Measurements from ENCODE around the gene PSMB3.
A peak's percentile ranks its signal among the peaks of the same experiment; 100 is the strongest.

PSMB3 gene

DNA sequence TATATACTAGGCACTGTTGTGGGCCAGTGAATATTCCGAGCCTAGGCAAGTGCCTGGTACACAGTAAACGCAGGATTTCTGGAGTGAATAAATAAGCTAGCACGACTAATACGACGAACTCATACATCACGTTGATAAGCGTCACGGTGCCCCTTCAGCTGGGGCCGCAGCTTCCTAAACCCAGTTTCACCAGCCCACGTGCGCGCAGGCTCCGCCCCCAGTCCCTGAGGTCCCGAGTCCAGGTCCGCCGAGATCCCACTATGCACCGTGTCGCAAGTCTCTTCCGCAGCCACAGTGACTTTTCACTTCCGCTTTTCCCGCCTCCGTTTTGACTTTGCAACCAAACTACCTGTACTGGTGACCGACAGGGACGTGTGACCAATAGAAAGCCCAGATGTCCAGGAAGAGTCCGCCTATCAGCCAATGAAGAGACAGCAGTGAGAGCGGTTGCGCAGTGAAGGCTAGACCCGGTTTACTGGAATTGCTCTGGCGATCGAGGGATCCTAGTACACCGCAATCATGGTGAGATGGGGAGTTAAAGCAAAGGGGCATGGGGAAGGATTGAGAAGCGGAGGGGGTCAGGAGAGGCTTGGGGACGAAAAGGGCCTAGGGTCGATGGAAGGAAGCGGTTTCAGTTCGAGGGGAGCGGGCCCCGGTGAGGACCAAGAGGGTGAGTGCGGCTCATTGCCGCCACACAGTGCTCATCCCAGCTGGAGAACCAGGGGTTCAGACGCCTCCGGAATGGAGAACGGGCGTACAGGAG is at the start of gene PSMB3:
PSMB3 (plus strand) TSS at position 434 of the 763 bp plus-strand sequence; CDS start at position 520, 86 bp downstream.
- peak; percentile 99 for DNase-seq

DNA sequence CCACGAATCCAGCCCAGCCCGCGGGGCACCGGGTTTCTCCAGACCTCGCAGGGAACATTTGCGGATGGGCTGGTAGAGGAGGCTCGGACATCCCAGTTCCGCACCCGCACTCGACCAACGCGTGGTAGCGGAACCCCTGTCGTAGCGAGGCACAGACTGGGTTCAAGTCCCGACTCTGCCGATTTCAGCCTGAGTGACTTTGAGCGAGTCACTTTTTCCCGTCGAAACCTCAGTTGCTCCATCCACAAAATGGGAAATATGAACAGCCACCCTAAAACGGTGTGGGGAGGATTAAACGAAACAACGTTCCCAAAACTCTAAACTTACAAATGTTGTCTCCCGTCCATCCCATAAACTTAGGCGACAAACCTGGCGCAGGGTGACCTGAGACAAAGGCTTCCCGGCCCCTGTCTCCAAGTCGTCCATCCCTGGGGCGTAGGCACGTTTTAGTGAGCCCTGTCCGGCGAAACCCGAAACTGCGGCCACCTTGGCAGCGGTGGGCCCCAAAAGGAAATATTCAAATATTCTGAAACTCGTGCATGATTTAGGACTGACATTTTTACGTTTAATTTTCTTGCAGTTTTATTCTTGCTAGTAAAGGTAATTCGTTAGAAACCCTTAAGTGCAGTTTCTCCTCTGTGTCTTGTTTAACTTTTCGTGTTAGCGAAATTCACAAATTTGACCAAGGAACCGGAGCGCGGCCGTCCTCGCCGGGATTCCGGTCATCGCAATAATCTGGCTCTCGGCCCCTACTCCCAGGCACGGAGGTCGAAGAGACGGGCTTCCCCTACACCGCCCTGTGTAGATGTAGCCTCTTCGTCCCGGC is 49.4 kb upstream of the PSMB3 start:
- DNase-seq: peak; percentile 47

DNA sequence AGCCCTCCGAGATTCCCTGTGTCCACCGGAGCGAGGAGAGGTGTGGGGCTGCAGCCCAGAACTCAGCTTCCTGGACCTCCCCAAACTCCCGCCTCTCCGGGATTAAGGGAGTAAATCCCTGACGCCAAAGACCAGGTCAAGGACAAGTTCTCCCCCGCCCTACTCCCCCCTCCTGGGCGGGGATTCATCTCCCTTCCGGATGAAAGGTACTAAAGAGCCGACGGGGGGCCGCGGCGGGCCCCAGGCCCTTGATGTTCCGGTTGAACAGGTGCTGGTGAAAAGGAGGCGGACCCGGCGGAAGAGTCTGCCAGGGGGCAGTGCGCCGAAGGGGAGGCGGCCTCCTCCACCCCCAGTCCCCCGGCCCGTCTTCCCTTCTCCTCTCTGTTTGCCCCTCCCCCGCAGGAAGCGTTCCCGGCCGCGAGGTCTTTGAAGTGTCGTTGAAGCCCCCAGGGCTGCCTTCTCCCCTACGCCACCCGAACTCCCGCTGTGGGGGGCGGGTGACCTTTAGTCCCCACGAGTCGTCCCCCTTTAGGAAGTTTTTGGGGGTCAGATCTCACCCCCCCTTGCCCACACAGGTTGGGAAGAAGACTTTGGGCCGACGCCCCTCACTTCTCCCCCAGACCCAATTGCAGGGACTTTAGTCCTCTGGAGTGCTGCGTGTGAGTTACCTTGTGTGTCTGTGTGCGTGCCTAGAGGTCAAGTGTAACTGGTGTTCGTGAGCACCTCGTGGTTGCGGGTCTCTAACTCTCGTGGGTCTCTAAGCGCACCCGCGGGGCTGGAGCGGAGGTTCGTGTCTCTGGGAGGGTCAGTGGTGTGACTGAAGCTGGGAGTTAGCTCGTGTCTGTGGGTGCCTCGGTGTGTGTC is 48.6 kb upstream of the PSMB3 start:
- DNase-seq: peak; percentile 88

DNA sequence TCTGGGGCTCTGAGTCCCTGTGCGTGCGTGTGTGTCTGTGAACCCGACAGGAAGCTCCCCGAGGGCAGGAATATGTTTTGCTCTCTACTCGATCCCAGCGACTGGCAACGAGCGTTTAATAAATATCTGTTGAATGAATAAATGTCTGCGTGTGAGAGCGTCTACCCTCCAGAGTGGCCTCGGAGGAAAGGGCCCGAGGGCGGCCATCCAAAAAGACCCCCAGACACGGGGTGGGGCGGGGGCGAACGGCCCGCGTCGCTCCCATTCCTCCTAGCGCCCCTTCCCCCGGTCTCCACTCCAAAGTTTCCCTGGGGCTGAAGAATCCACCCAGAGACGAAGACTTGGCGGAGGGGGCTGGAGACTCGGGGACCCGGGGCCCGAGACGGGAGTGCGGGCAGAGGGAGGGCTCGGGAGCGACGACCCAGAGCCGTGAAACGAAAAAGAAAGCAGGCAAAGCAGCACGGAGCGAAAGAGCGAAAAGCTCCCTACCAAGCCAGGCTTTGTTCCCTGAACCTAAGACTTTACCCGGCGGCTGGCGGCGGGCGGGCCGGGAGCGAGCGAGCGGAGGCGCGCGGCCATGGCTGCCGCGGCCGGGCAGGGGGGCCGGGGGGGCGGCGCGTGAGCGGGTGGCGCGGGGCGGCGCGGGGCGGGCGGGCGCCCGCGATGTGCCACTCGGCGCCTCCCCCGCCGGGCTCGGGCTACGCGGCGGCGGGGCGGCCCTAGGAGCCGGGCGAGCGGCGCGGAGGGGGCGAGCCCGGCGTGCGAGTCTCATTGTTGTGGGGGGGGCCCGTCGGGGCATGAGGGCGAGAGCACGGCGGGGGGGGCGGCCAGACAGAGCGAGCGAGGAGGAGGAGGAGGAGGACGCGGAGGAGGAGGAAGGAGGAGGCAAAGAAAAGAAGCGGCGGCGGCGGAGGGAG is 47.7 kb upstream of the PSMB3 start, which contains the start of gene MLLT6:
MLLT6 (plus strand) TSS at position 668 of the 917 bp plus-strand sequence. CDS start 360 bp downstream, outside the sequence.
- DNase-seq: peak; percentile 75

DNA sequence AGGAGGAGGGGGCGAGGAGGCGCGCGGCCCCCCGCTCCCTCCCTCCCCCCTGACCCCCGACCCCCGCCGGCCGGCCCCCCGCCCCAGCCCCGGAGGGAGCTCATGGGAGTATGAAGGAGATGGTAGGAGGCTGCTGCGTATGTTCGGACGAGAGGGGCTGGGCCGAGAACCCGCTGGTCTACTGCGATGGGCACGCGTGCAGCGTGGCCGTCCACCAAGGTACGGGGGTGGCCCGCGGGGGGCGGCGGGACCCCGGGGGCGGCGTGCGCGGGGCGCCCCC is 47.1 kb upstream of the PSMB3 start:
- DNase-seq: no peak

DNA sequence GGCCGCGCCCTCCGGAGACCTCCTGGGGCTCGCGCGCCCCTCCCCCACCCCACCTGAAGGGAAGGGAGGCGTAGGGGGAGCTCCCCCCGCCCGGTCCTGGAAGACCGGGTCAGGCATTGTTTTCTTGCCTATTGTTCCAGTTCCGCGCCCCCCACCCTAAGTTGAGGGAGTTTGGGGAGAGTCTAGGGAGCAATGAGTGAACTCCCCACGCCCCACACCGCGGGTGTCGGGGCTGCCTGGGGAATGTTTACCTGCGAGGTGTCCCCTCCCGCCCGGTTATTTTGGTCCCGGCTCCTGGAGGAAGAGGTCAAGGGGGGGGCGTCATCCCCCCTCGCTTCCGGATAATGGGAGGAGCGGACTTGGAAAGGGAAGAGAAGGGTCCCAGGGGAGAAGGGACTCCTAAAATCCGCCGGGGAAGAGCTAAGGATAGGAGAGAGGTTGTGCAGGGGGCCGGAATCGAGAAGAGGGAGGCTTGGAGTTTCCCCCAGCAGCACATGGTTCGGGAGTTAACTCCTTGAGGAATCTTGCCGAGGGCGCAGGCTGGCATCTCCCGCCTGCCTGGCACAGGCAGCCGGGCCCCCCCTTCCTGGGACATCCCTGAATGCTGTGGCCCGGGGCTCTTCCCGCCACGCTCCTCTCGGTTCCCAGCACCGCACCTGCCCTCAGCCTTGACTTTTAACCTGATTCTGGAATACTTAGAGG is 46.6 kb upstream of the PSMB3 start:
- DNase-seq: peak; percentile 41

DNA sequence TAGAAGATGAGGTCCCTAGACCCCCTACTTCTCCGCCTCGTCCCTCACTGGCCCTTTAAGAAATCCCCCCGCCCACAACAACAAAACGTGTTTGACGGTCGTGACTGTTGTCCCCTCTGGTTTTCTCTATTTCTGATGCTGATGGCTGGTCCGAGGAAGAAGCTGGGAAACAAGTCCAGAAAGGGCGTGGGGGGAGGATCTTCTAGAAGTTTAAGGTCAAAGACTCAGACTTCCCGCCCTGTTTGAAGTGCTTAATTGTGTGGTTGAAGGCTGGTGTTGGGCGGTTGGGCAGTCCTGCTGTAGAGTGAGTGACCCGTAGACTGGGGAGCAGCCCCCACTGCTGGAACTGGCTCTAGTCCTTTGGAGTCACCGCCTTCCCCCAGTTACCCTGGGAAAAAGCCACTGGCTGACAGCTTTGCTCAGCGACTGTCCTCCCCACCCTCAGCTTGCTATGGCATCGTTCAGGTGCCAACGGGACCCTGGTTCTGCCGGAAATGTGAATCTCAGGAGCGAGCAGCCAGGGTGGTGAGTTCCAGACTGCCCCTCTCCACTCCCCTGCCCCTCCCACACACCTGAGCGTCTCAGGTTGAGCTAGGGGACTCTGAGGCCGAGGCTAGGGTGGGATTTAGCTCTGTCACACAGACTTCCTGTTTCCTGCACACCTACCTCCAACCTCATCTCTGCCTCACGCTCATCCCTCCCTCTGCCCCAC is 45.9 kb upstream of the PSMB3 start:
- peak; percentile 41 for DNase-seq

DNA sequence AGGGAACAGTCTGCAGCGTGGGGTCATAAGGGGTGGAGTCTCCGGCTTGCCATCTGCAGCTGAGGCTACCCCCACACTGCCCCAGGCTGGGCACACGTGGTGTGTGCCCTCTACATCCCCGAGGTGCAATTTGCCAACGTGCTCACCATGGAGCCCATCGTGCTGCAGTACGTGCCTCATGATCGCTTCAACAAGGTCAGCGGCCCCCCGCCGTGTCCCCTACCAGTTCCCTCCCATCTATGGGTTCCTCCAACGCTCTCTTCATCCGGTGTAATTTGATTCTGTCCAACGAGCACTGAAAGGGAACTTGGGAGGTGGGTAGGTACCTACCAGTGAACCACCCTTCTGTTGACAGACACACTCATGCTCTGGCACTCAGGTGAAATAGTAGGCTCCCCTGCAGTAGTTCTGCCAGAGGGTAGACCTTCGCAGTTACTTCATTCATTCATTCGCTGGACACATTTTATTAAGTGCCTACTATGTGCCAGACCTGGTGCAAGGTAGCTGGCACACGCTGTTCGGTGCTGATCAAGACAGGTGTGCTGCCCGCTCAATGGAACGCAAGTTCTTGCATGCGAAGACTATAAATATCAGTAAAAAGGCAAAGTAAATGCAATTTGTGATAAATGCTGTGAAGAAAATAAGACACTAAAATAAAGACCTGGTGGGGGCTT is 44.7 kb upstream of the PSMB3 start:
- no peak for DNase-seq

DNA sequence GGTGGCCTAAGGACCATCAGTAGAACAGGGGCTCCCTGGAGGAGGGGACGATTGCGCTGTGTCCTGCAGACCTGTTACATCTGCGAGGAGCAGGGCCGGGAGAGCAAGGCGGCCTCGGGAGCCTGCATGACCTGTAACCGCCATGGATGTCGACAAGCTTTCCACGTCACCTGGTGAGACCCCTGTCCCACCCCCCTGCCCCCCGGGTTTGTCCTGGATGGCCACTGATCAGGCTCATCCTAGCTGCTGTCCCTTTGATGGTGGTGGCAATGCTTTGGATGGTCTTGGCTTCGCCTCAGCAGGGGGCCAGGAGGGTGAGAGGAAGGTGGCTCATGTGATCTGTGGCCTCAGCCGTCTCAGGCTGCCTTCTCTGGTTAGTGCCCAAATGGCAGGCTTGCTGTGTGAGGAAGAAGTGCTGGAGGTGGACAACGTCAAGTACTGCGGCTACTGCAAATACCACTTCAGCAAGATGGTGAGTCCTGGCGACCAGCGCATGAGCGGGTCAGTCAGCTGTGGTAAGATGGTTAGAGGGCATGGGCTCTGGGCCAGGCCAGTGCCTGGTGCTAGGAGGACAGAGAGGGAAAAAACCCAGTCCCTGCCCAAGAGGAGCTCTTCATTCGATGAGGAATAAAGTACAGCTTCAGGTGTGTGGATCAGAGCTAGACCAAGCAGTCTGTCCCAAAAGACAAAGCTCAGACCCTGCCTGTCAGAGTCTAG is 43.3 kb upstream of the PSMB3 start:
- no peak for DNase-seq

DNA sequence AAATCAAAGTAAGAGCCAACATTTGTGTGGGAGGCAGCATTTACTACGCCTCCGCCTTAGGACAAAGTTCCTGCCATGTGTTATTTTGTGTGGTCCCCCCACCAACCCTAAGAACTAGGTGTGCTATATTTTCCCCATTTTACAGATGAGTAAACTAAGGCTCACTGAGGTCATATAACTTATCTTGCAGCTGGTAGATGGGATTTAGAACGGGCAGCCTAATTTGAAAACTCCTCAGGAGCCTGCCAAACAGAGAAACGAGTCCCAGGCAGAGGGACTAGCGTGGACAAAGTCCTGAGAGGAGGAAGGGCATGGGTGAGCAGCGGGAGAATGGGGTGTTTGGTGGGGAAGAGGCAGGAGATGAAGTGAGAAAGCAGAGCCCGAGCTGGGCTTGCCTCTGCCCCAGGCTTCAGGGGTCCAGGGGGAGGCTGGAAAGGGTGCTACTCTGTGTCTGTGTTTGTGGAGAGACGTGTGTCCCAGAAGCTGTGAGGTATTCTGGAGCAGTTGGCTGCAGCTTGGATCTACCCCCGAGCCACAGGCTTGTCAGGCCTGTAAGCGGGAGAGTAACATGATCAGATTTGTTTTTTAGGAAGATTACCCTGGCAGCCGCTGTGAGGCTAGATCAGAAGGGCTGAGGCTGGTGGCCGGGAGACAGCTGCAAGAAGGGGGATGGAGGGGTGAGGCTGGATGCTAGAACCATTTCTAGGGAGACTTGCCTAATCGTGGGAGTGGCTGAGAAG is 42.5 kb upstream of the PSMB3 start:
- no peak for DNase-seq

DNA sequence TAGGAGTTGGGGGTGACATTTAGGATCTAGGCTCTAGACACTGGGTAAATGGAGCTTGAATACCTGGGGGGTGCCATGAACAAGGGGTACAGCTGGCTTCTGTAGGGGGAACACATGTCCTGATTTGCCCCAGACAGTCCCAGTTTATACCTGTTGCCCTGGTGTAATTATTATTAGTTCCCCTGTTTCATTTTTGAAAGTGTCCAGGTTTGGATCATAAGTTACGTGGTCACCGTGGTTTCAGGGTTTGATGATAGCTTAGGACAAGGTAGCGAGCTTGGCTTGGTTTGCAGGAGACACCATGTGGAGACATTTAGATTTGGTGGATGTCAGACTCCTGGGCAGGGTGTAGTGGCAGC is 42.0 kb upstream of the PSMB3 start:
- no peak for DNase-seq

DNA sequence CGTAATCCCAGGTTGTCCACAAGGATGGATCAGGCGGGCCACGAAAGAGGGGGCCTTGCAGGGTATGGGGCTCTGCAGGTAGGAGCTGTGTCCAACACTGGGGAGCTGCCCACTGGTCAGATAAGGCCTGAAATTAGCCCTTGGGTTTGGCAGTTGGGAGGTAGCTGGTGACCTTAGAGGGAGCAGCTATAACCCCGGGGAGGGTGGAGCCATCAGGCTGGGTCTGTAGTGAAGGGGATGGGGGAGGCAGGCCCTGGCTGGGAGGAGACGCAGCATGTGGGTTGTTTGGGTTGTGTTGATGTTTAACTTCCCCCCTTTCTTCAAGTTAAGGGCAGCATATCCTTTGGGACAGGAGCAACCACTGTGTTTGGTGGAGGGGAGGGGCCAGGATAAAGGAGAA is 41.6 kb upstream of the PSMB3 start:
- DNase-seq: no peak

DNA sequence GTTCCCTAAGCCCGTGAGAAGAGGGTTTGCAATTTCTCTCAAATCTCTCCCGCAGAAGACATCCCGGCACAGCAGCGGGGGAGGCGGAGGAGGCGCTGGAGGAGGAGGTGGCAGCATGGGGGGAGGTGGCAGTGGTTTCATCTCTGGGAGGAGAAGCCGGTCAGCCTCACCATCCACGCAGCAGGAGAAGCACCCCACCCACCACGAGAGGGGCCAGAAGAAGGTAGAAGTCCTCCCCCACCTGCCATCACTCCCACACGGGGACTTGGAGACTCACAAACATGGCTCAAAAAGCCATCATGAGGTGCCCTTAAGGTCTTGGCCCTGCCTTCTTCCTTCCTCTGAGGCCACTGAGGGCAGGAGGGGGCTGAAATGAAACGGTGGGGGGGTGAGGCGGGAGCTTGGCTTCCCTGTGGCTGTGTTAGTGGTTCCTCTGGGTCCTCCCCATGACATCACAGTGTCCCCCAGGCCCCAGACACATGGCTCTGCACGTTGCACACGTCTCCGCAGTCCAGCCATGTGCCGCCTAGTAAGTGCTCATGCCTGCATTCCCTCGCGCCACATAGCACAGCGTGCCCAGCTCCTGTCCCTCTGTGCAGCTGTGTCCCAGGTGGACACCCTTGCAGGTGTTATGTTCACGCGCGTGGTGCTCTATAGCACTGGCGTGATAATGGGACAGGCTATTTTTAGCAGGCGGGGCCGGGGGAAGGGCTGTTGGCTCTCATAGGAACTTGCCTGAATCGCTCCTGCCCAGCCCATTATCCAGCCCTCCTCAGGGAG is 40.6 kb upstream of the PSMB3 start:
- DNase-seq: no peak

DNA sequence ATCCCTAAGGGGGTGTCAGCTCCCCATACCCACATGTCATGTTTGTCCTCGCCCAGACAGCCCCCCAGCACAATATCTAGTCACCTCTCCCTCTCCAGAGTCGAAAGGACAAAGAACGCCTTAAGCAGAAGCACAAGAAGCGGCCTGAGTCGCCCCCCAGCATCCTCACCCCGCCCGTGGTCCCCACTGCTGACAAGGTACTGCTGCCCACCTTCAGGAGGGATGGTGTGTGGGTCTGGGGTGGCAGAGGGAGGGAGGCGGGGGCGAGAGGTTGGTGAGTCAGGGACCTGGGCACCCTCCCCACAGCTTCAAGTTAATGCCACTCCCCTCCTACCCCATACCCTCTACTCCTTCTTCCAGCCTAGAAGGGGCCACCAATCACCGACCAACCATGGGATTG is 39.9 kb upstream of the PSMB3 start:
- DNase-seq: no peak

DNA sequence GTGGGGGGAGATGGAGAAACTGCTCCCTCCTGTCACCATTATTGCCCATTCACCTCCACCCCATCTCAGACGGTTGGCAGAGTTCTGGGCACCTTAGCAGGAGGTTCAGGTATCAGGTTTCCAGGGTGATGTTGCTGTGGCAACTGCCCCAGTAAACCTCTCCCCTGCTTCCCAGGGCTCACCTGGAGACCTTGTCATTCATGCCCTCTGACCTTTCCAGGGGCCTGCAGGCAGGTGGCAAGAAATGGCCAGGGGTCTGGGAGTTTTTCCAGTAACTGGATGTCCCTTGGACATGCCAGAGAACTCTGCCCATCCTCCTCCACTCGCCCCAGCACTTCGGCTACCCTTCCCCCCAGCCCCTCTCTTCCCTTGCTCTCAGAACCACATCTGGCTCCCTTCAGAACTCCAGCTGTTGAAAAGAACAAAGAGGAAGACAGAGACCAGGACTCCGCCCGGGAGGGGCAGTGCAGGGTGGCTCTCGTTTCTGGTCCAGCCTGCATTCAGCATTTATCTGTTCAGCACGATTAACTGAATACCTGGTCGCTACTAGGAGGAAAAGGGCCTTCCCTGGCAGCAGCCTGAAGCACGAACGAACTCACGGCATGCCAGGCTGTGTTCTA is 39.0 kb upstream of the PSMB3 start:
- DNase-seq: no peak

DNA sequence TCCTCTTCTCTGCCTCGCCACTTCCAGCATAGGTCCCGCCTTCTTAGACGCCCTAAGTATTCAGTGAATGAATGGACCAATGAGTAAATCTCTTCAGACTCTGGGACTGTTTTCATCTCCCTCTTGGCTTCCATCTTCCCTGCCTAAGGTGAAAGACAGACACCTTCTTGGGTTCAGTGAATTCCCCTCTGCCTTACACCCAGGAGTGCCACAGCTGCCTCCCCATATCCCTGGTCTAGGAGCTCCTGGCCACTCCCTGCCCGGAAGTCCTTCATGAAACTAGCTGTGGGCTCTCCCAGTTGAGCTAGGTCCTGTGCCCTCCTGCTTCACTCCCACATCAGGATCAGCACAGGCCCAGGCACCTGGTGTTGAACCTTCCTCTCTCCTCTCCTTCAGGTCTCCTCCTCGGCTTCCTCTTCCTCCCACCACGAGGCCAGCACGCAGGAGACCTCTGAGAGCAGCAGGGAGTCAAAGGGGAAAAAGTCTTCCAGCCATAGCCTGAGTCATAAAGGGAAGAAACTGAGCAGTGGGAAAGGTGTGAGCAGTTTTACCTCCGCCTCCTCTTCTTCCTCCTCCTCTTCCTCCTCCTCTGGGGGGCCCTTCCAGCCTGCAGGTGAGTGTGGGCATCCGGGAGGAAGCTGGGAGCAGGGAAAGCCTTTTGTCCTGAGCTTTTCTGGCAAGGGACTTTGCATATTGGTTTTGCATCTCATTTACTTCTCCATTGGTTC is 37.2 kb upstream of the PSMB3 start:
- no peak for DNase-seq

Measured in stimulated activated CD4-positive, alpha-beta T cell treated with anti-CD3 and anti-CD28 coated beads, Interleukin-4, amount 100 ng/mL, for 24 hours (primary cell).